Suprapubic skin (tissue), 4 donors: ENCODE measurements around the gene PRDX6. TPM values are rescaled to one million over a fixed set of nuclear protein-coding genes. Genes with fewer than 3 reads are reported as not detected.
"Not testable (repeated sequence)": the region's sequence is repeated elsewhere in the genome, so short reads cannot be mapped to it uniquely, and the experiment has no call there.

Experiments
- DNase-seq, 2 donors: peaks; one replicate each; pipeline ENCODE4 v3.0.0-alpha.2; 2019; ENCODE audit warnings: low spot score in 2 of 2
- H3K27ac ChIP-seq: fragments of 200-600 bp; sonication (generic); one replicate; pipeline ENCODE4 v1.5.1; 2019
- H3K27me3 ChIP-seq: fragments of 200-600 bp; sonication (generic); one replicate; pipeline ENCODE4 v1.5.1; 2019
- H3K36me3 ChIP-seq: fragments of 200-600 bp; sonication (generic); one replicate; pipeline ENCODE4 v1.5.1; 2019
- H3K4me1 ChIP-seq: fragments of 200-600 bp; sonication (generic); one replicate; pipeline ENCODE4 v1.5.1; 2019
- H3K4me3 ChIP-seq: fragments of 200-600 bp; sonication (generic); one replicate; pipeline ENCODE4 v1.5.1; 2019; ENCODE audit warnings: mild to moderate bottlenecking
- H3K9me3 ChIP-seq: fragments of 200-600 bp; sonication (generic); one replicate; pipeline ENCODE4 v1.5.1; 2019
- CTCF ChIP-seq, 2 donors: fragments of 200-600 bp in 1 of 2; fragments of 450-650 bp in 1 of 2; sonication (generic) in 1 of 2; IDR thresholded peaks; one replicate each; pipeline ENCODE4 v1.5.1; 2016 to 2019; ENCODE audit warnings: antibody characterized with exemption in 2 of 2, mild to moderate bottlenecking in 1 of 2, moderate library complexity in 1 of 2
- EP300 ChIP-seq: sonication (generic); formaldehyde crosslinking; IDR thresholded peaks from one replicate; pipeline ENCODE4 v1.6.1; 2017; ENCODE audit warnings: antibody characterized with exemption
- POLR2A ChIP-seq, 2 donors: fragments of 450-650 bp; IDR thresholded peaks; one replicate each; pipeline ENCODE4 v1.6.1; 2017; ENCODE audit warnings: antibody characterized with exemption in 2 of 2, mild to moderate bottlenecking in 2 of 2, moderate library complexity in 2 of 2
- POLR2AphosphoS5 ChIP-seq, 3 donors: sonication (generic); formaldehyde crosslinking; IDR thresholded peaks; one replicate each; pipeline ENCODE4 v1.6.1; 2017; ENCODE audit warnings: antibody characterized with exemption in 3 of 3
- WGBS: methylation state at CpG from one replicate; pipeline ENCODE4 v1.1.5; 2018; 5-methylcytosine and 5-hydroxymethylcytosine counted together
- total RNA-seq, 4 donors: library from RNA; depleted of rRNA; stranded (reverse); fragments of >200 nt; gene quantifications; one replicate each; pipeline ENCODE4 v1.1.0, GENCODE V29; 2016

The PRDX6 gene
- total RNA-seq, 4 donors from 2014 or later: 151 to 223 (median 190) TPM

- 93% methylated on average over 4 of the region's 4 CpGs for WGBS
- Histone ChIP-seq H3K4me3 (no peak overlapping the region), H3K4me1 (no peaks in the 10 kb centered on the region), H3K9me3 (peaks cover 7% of the 10 kb centered on the region), H3K36me3 (peaks cover 4% of the 10 kb centered on the region), H3K27ac (no peak overlapping the region), H3K27me3 (no peaks in the 10 kb centered on the region)
- DNase-seq: no peak
- no peak for TF ChIP-seq POLR2AphosphoS5 (IDR thresholded peaks at IDR 0.05)
These were observed 9.7 kb upstream of the PRDX6 start for GRCh38 chr1:173467426-173467825.

- no peak for TF ChIP-seq EP300
- no peak for TF ChIP-seq CTCF (IDR thresholded peaks at IDR 0.05)
- TF ChIP-seq POLR2A (IDR thresholded peaks at IDR 0.05): no peak
- no peak for TF ChIP-seq POLR2AphosphoS5 (IDR thresholded peaks at IDR 0.05)
- no peaks in the 10 kb centered on the region for H3K4me1 ChIP-seq
- H3K27ac ChIP-seq: no peak overlapping the region
- 81% methylated on average over 3 of the region's 3 CpGs for WGBS
- H3K4me3 ChIP-seq: no peak overlapping the region
- DNase-seq: no peak
- H3K27me3 ChIP-seq: no peaks in the 10 kb centered on the region
- H3K9me3 ChIP-seq: no peaks in the 10 kb centered on the region
- peaks cover 4% of the 10 kb centered on the region for H3K36me3 ChIP-seq
These were observed 7.5 kb upstream of the PRDX6 start for GRCh38 chr1:173469656-173470055.

- TF ChIP-seq POLR2AphosphoS5 (IDR thresholded peaks at IDR 0.05) (no peak), CTCF (IDR thresholded peaks at IDR 0.05) (no peak), EP300 (no peak), POLR2A (IDR thresholded peaks at IDR 0.05) (no peak)
These were observed 6.5 kb upstream of the PRDX6 start for GRCh38 chr1:173470608-173471007.

GRCh38 chr1:173473599-173474011, 3.5 kb upstream of the PRDX6 start:
- 76% methylated on average over 2 of the region's 2 CpGs for WGBS
- TF ChIP-seq POLR2A (IDR thresholded peaks at IDR 0.05) (no peak), POLR2AphosphoS5 (IDR thresholded peaks at IDR 0.05) (no peak), CTCF (IDR thresholded peaks at IDR 0.05) (no peak), EP300 (no peak)
- no peak overlapping the region for H3K4me3 ChIP-seq
- H3K4me1 ChIP-seq: peaks cover 23% of the 10 kb centered on the region
- peaks cover 4% of the 10 kb centered on the region for H3K36me3 ChIP-seq
- H3K27me3 ChIP-seq: no peaks in the 10 kb centered on the region
- H3K9me3 ChIP-seq: no peaks in the 10 kb centered on the region
- no peak for DNase-seq
- H3K27ac ChIP-seq: no peak overlapping the region

More at GRCh38 chr1:173470608-173471007, 6.5 kb upstream of the PRDX6 start:
- Histone ChIP-seq H3K27me3 (no peaks in the 10 kb centered on the region), H3K4me1 (peaks cover 5% of the 10 kb centered on the region), H3K36me3 (peaks cover 4% of the 10 kb centered on the region), H3K4me3 (no peak overlapping the region), H3K27ac (no peak overlapping the region), H3K9me3 (no peaks in the 10 kb centered on the region)
- no peak for DNase-seq
- WGBS: 96% methylated on average over 4 of the region's 4 CpGs

GRCh38 chr1:173474097-173474779, 2.9 kb upstream of the PRDX6 start:
- TF ChIP-seq POLR2A (IDR thresholded peaks at IDR 0.05): no peak
- no peak for TF ChIP-seq POLR2AphosphoS5 (IDR thresholded peaks at IDR 0.05)
- no peak for TF ChIP-seq CTCF (IDR thresholded peaks at IDR 0.05)
- no peak for TF ChIP-seq EP300
- H3K4me3 ChIP-seq: no peak overlapping the region
- no peaks in the 10 kb centered on the region for H3K27me3 ChIP-seq
- peaks cover 4% of the 10 kb centered on the region for H3K36me3 ChIP-seq
- no peak for DNase-seq
- no peaks in the 10 kb centered on the region for H3K9me3 ChIP-seq
- 85% methylated on average over 5 of the region's 5 CpGs for WGBS
- H3K4me1 ChIP-seq: peaks cover 29% of the 10 kb centered on the region
- no peak overlapping the region for H3K27ac ChIP-seq

GRCh38 chr1:173474780-173475421, 2.2 kb upstream of the PRDX6 start:
- H3K27me3 ChIP-seq, DNase-seq, H3K27ac ChIP-seq, H3K9me3 ChIP-seq, H3K36me3 ChIP-seq, H3K4me3 ChIP-seq: not testable (repeated sequence)
- H3K4me1 ChIP-seq: peaks cover 36% of the 10 kb centered on the region
- WGBS: 82% methylated on average over 17 of the region's 17 CpGs
